ENCODE measurements around the gene STK10.

GRCh38 chr5:172051643-172052339, 136.2 kb downstream of the STK10 start:
- TF ChIP-seq SIN3A (IDR thresholded peaks at IDR 0.05; ENCODE audit: low read depth) (no peak), ZFX (IDR thresholded peaks at IDR 0.05) (no peak), EZH2 (IDR thresholded peaks at IDR 0.05) (no peak), CTCF (IDR thresholded peaks at IDR 0.05 in 2 of 3, conservative IDR thresholded peaks at IDR 0.05 in 1 of 3; ENCODE audit: borderline replicate concordance in 1 of 3, insufficient read depth in 1 of 3, low read depth in 2 of 3, low read length in 2 of 3) (no peak), POLR2AphosphoS5 (IDR thresholded peaks at IDR 0.05; ENCODE audit: low read depth, low read length) (no peak), REST (IDR thresholded peaks at IDR 0.05; ENCODE audit: low read depth) (no peak), CEBPB (IDR thresholded peaks at IDR 0.05; ENCODE audit: low read depth) (no peak), EGR1 (IDR thresholded peaks at IDR 0.05; ENCODE audit: low read depth) (no peak), POLR2A (IDR thresholded peaks at IDR 0.05; ENCODE audit: borderline replicate concordance, extremely low read depth, insufficient read depth, insufficient read length) (no peak), SRF (IDR thresholded peaks at IDR 0.05; ENCODE audit: low read depth) (no peak)
